Left ventricle myocardium inferior (tissue), 1 donor: ENCODE data around the gene UBE2QL1. TPM values are rescaled to one million over a fixed set of nuclear protein-coding genes. Genes with fewer than 3 reads are reported as not detected.

Source experiments
- DNase-seq: peaks from one replicate; pipeline ENCODE4 v3.0.0-alpha.2; 2020
- H3K27ac ChIP-seq: fragments of 200-600 bp; replicated peaks from 2 replicates; pipeline ENCODE4 v1.8.0; 2021
- H3K27me3 ChIP-seq: fragments of 200-600 bp; 2 replicates; pipeline ENCODE4 v1.8.0; 2021; ENCODE audit warnings: low read depth
- H3K36me3 ChIP-seq: fragments of 200-600 bp; 2 replicates; pipeline ENCODE4 v1.8.0; 2021
- H3K4me1 ChIP-seq: fragments of 200-600 bp; 2 replicates; pipeline ENCODE4 v1.8.0; 2021
- H3K4me3 ChIP-seq: fragments of 200-600 bp; 2 replicates; pipeline ENCODE4 v1.8.0; 2021; ENCODE audit warnings: mild to moderate bottlenecking, moderate library complexity
- H3K9me3 ChIP-seq: fragments of 200-600 bp; replicated peaks from 2 replicates; pipeline ENCODE4 v1.8.0; 2021
- CTCF ChIP-seq: fragments of 200-600 bp; IDR thresholded peaks from 2 replicates; pipeline ENCODE4 v1.8.0; 2021; ENCODE audit warnings: antibody characterized with exemption, mild to moderate bottlenecking, borderline replicate concordance
- intact Hi-C: fragments of 100-400 bp; cut with micrococcal nuclease; formaldehyde crosslinking; loops from one replicate; pipeline ENCODE4 v1.11.0; 2022
- total RNA-seq: library from RNA; stranded (reverse); fragmentation: NEBNext Ultra II Directional; extraction: Animal tissue kit (Norgen Biotek cat#: 25700); gene quantifications from one replicate; pipeline ENCODE4 v1.2.1, GENCODE V29; 2021
- donor health status: DM: no; HTN: yes; CAD: no; lungs with severe emphysema.

Gene UBE2QL1
- total RNA-seq, 1 donor from 2014 or later, result 25.5 TPM

GRCh38 chr5:6404129-6404528 is 44.5 kb upstream of the UBE2QL1 start:
- Histone ChIP-seq H3K27ac (no peak overlapping the region), H3K4me1 (no peaks in the 10 kb centered on the region), H3K36me3 (no peaks in the 10 kb centered on the region), H3K9me3 (peaks cover 2% of the 10 kb centered on the region), H3K27me3 (peaks cover 14% of the 10 kb centered on the region), H3K4me3 (no peak overlapping the region)
- DNase-seq, result no peak
- intact Hi-C loops, result no loop called here
- TF ChIP-seq CTCF, result no peak

- H3K27me3 ChIP-seq, result peaks cover 14% of the 10 kb centered on the region
- intact Hi-C loops, result no loop called here
- DNase-seq, result no peak
- no peak overlapping the region for H3K4me3 ChIP-seq
- no peak for TF ChIP-seq CTCF
- H3K36me3 ChIP-seq, result no peaks in the 10 kb centered on the region
- no peak overlapping the region for H3K27ac ChIP-seq
- peaks cover 4% of the 10 kb centered on the region for H3K9me3 ChIP-seq
- no peaks in the 10 kb centered on the region for H3K4me1 ChIP-seq
Measured at GRCh38 chr5:6405591-6405990, 43.1 kb upstream of the UBE2QL1 start.

- intact Hi-C loops, result no loop called here
- no peaks in the 10 kb centered on the region for H3K36me3 ChIP-seq
Measured at GRCh38 chr5:6407558-6408259, 41.0 kb upstream of the UBE2QL1 start.

GRCh38 chr5:6408260-6408596 is 40.4 kb upstream of the UBE2QL1 start:
- DNase-seq, result no peak
- no peak overlapping the region for H3K4me3 ChIP-seq
- peaks cover 4% of the 10 kb centered on the region for H3K9me3 ChIP-seq
- intact Hi-C loops, result no loop called here
- no peak overlapping the region for H3K27ac ChIP-seq
- peaks cover 14% of the 10 kb centered on the region for H3K27me3 ChIP-seq
- no peaks in the 10 kb centered on the region for H3K36me3 ChIP-seq
- TF ChIP-seq CTCF, result no peak
- no peaks in the 10 kb centered on the region for H3K4me1 ChIP-seq

More at GRCh38 chr5:6407558-6408259, 41.0 kb upstream of the UBE2QL1 start:
- Histone ChIP-seq H3K4me1 (no peaks in the 10 kb centered on the region), H3K9me3 (peaks cover 4% of the 10 kb centered on the region), H3K27ac (no peak overlapping the region), H3K27me3 (peaks cover 14% of the 10 kb centered on the region), H3K4me3 (no peak overlapping the region)
- no peak for DNase-seq
- no peak for TF ChIP-seq CTCF

- TF ChIP-seq CTCF, result no peak
Measured at GRCh38 chr5:6408627-6409446, 39.8 kb upstream of the UBE2QL1 start.

More at GRCh38 chr5:6408627-6409446, 39.8 kb upstream of the UBE2QL1 start:
- intact Hi-C loops, result no loop called here
- Histone ChIP-seq H3K9me3 (peaks cover 4% of the 10 kb centered on the region), H3K27me3 (peaks cover 14% of the 10 kb centered on the region), H3K27ac (no peak overlapping the region), H3K4me3 (no peak overlapping the region), H3K4me1 (no peaks in the 10 kb centered on the region), H3K36me3 (no peaks in the 10 kb centered on the region)
- DNase-seq, result no peak
